GM19397 (cell line): ENCODE measurements around the gene TSHZ1.
"Not testable (repeated sequence)": the region's sequence is repeated elsewhere in the genome, so short reads cannot be mapped to it uniquely, and the experiment has no call there.

Source experiments
- ATAC-seq: cut with Tn5 transposase; IDR thresholded peaks from one replicate; pipeline ENCODE4 v1.9.1; 2021; ENCODE audit warnings: mild to moderate bottlenecking, moderate library complexity; ENCODE audit not compliant: unreplicated experiment

TSHZ1 gene

GRCh38 chr18:75304678-75305557, 94.3 kb downstream of the TSHZ1 start:
- no peak for ATAC-seq

GRCh38 chr18:75305984-75306383, 95.4 kb downstream of the TSHZ1 start:
- ATAC-seq, result no peak

- no peak for ATAC-seq
Measured at GRCh38 chr18:75307530-75307929, 96.9 kb downstream of the TSHZ1 start.

GRCh38 chr18:75309564-75309963, 99.0 kb downstream of the TSHZ1 start:
- no peak for ATAC-seq

- no peak for ATAC-seq
Measured at GRCh38 chr18:75314117-75314516, 103.5 kb downstream of the TSHZ1 start.

- no peak for ATAC-seq
Measured at GRCh38 chr18:75314606-75315005, 104.0 kb downstream of the TSHZ1 start.

- no peak for ATAC-seq
Measured at GRCh38 chr18:75316223-75316622, 105.6 kb downstream of the TSHZ1 start.

- ATAC-seq, result no peak
Measured at GRCh38 chr18:75316826-75317225, 106.2 kb downstream of the TSHZ1 start.

GRCh38 chr18:75317300-75317699, 106.7 kb downstream of the TSHZ1 start:
- ATAC-seq, result no peak

GRCh38 chr18:75317703-75318102, 107.1 kb downstream of the TSHZ1 start:
- ATAC-seq, result no peak

GRCh38 chr18:75319905-75320304, 109.3 kb downstream of the TSHZ1 start:
- ATAC-seq, result no peak

- ATAC-seq, result no peak
Measured at GRCh38 chr18:75320506-75320905, 109.9 kb downstream of the TSHZ1 start.

- no peak for ATAC-seq
Measured at GRCh38 chr18:75321431-75321830, 110.8 kb downstream of the TSHZ1 start.

- no peak for ATAC-seq
Measured at GRCh38 chr18:75322206-75322605, 111.6 kb downstream of the TSHZ1 start.

- ATAC-seq, result no peak
Measured at GRCh38 chr18:75323821-75324585, 113.4 kb downstream of the TSHZ1 start.

GRCh38 chr18:75324686-75325257, 114.2 kb downstream of the TSHZ1 start:
- no peak for ATAC-seq

GRCh38 chr18:75329753-75330152, 119.2 kb downstream of the TSHZ1 start:
- ATAC-seq, result not testable (repeated sequence)

- no peak for ATAC-seq
Measured at GRCh38 chr18:75330308-75330707, 119.7 kb downstream of the TSHZ1 start.

GRCh38 chr18:75334869-75335268, 124.3 kb downstream of the TSHZ1 start:
- no peak for ATAC-seq

- no peak for ATAC-seq
Measured at GRCh38 chr18:75335511-75335910, 124.9 kb downstream of the TSHZ1 start.

GRCh38 chr18:75336767-75337166, 126.2 kb downstream of the TSHZ1 start:
- ATAC-seq, result no peak

- ATAC-seq, result no peak
Measured at GRCh38 chr18:75337348-75337747, 126.8 kb downstream of the TSHZ1 start.
